GM12874 (cell line): ENCODE results near the gene MUSK.

Source experiments
- CTCF ChIP-seq: IDR thresholded peaks from 2 replicates; pipeline ENCODE4 v1.5.1; 2011; ENCODE audit warnings: low read depth, mild to moderate bottlenecking, control low read depth, low read length, moderate library complexity; ENCODE audit not compliant: insufficient read depth

MUSK gene

GRCh38 chr9:110731437-110732028 is 62.9 kb downstream of the MUSK start:
- TF ChIP-seq CTCF = no peak

- TF ChIP-seq CTCF = no peak
These were observed 70.4 kb downstream of the MUSK start for GRCh38 chr9:110738982-110739381.

- TF ChIP-seq CTCF = no peak
These were observed 74.3 kb downstream of the MUSK start for GRCh38 chr9:110742741-110743371.

- TF ChIP-seq CTCF = no peak
These were observed 76.3 kb downstream of the MUSK start for GRCh38 chr9:110744715-110745384.

- no peak for TF ChIP-seq CTCF
These were observed 77.1 kb downstream of the MUSK start for GRCh38 chr9:110745676-110746075.

GRCh38 chr9:110746211-110746930 is 77.8 kb downstream of the MUSK start:
- no peak for TF ChIP-seq CTCF

- TF ChIP-seq CTCF = no peak
These were observed 79.8 kb downstream of the MUSK start for GRCh38 chr9:110748251-110748893.
